Measurements from ENCODE around the gene BCL7B.

- no peak for TF ChIP-seq CTCF (IDR thresholded peaks at IDR 0.05; ENCODE audit: low read depth, low read length)
- no peak for TF ChIP-seq EZH2phosphoT487 (IDR thresholded peaks at IDR 0.05; ENCODE audit: low read depth)
These were observed 23.7 kb downstream of the BCL7B start for GRCh38 chr7:73533742-73534141.

All from OCI-LY3 (cell line).